HepG2 (cell line): ENCODE results near the gene TP73. TPM values are rescaled to one million over a fixed set of nuclear protein-coding genes. Genes with fewer than 3 reads are reported as not detected.
A peak's percentile ranks its signal among the peaks of the same experiment; 100 is the strongest.

Experiments
- DNMT3B ChIP-seq: conservative IDR thresholded peaks from 2 replicates; pipeline ENCODE4 v1.6.1; 2016; ENCODE audit warnings: missing biosample characterization, control low read depth
- GABPA ChIP-seq, 2 experiments: IDR thresholded peaks; 2 replicates each; pipeline ENCODE4 v1.6.1; 2011 to 2016; ENCODE audit warnings: low read depth in 2 of 2, low read length in 1 of 2, missing biosample characterization in 1 of 2, missing genetic modification characterization in 1 of 2
- HIVEP1 ChIP-seq: sonication (generic); formaldehyde crosslinking; IDR thresholded peaks from 2 replicates; pipeline ENCODE4 v1.4.0; 2020; ENCODE audit warnings: mild to moderate bottlenecking, missing genetic modification reagents
- HMGXB4 ChIP-seq, 2 experiments: sonication (generic) in 1 of 2; formaldehyde crosslinking in 1 of 2; IDR thresholded peaks; 2 replicates each; pipeline versions ENCODE4 v1.4.0 to v1.6.1; 2018 to 2020; ENCODE audit warnings: missing genetic modification reagents in 2 of 2, borderline replicate concordance in 1 of 2, low read depth in 1 of 2, mild to moderate bottlenecking in 1 of 2, missing biosample characterization in 1 of 2
- HNF4A ChIP-seq: sonication (generic); formaldehyde crosslinking; IDR thresholded peaks from 2 replicates; pipeline ENCODE4 v1.4.0; 2020; ENCODE audit warnings: missing genetic modification reagents
- HNRNPLL ChIP-seq: fragments of 200-400 bp; formaldehyde crosslinking; IDR thresholded peaks from 2 replicates; pipeline ENCODE4 v1.6.1; 2017; ENCODE audit warnings: mild to moderate bottlenecking, low read depth, low read length; ENCODE audit not compliant: poor library complexity, severe bottlenecking
- KLF11 ChIP-seq: IDR thresholded peaks from 2 replicates; pipeline ENCODE4 v1.6.1; 2016; ENCODE audit warnings: missing compliant biosample characterization
- KLF6 ChIP-seq: IDR thresholded peaks from 2 replicates; pipeline ENCODE4 v1.8.0; 2016; ENCODE audit warnings: missing biosample characterization, missing genetic modification reagents
- NONO ChIP-seq, 2 experiments: fragments of 450-650 bp in 1 of 2; sonication (generic) in 1 of 2; formaldehyde crosslinking in 1 of 2; IDR thresholded peaks in 1 of 2; conservative IDR thresholded peaks in 1 of 2; 2 replicates each; pipeline versions ENCODE4 v1.6.1 to v1.8.0; 2017 to 2022; ENCODE audit warnings: mild to moderate bottlenecking in 1 of 2, missing genetic modification reagents in 1 of 2, moderate library complexity in 1 of 2
- PATZ1 ChIP-seq: sonication (generic); formaldehyde crosslinking; IDR thresholded peaks from 2 replicates; pipeline ENCODE4 v1.4.0; 2020; ENCODE audit warnings: missing genetic modification reagents
- PHF21A ChIP-seq: sonication (generic); formaldehyde crosslinking; IDR thresholded peaks from 2 replicates; pipeline ENCODE4 v1.5.0; 2020; ENCODE audit warnings: mild to moderate bottlenecking, missing genetic modification reagents
- POLR2A ChIP-seq, 2 experiments: IDR thresholded peaks; 2 replicates each; pipeline ENCODE4 v1.6.1; 2011; ENCODE audit warnings: low read depth in 2 of 2, low read length in 2 of 2, mild to moderate bottlenecking in 1 of 2, moderate library complexity in 1 of 2; ENCODE audit not compliant: insufficient read depth in 1 of 2
- POLR2G ChIP-seq: fragments of 200-400 bp; formaldehyde crosslinking; IDR thresholded peaks from 2 replicates; pipeline ENCODE4 v1.6.1; 2018; ENCODE audit warnings: mild to moderate bottlenecking, low read depth, low read length, moderate library complexity
- SMAD3 ChIP-seq: sonication (generic); formaldehyde crosslinking; IDR thresholded peaks from 2 replicates; pipeline ENCODE4 v1.4.0; 2020; ENCODE audit warnings: missing genetic modification reagents
- SNAI1 ChIP-seq: sonication (generic); formaldehyde crosslinking; IDR thresholded peaks from 2 replicates; pipeline ENCODE4 v1.5.0; 2020; ENCODE audit warnings: mild to moderate bottlenecking, missing genetic modification reagents, borderline replicate concordance
- TCF7L2 ChIP-seq: IDR thresholded peaks from 2 replicates; pipeline ENCODE4 v1.6.1; 2011; ENCODE audit warnings: mild to moderate bottlenecking, low read depth, low read length, moderate library complexity
- YEATS4 ChIP-seq: sonication (generic); formaldehyde crosslinking; IDR thresholded peaks from 2 replicates; pipeline ENCODE4 v1.4.0; 2020; ENCODE audit warnings: missing genetic modification reagents, borderline replicate concordance
- ZBTB21 ChIP-seq: sonication (generic); formaldehyde crosslinking; IDR thresholded peaks from 2 replicates; pipeline ENCODE4 v1.4.0; 2020; ENCODE audit warnings: missing genetic modification reagents
- ZNF276 ChIP-seq: sonication (generic); formaldehyde crosslinking; IDR thresholded peaks from 2 replicates; pipeline ENCODE4 v1.4.0; 2020; ENCODE audit warnings: mild to moderate bottlenecking, low read depth, missing genetic modification reagents
- ZNF317 ChIP-seq: sonication (generic); formaldehyde crosslinking; IDR thresholded peaks from 2 replicates; pipeline ENCODE4 v1.5.0; 2020; ENCODE audit warnings: mild to moderate bottlenecking, missing genetic modification reagents
- ZNF883 ChIP-seq: sonication (generic); formaldehyde crosslinking; IDR thresholded peaks from 2 replicates; pipeline ENCODE4 v1.5.1; 2020; ENCODE audit warnings: mild to moderate bottlenecking, missing genetic modification reagents; ENCODE audit errors: not compliant biosample characterization
- polyA plus RNA-seq, 8 experiments: library from polyadenylated mRNA; depleted of rRNA in 3 of 8; stranded (reverse) in 7 of 8; unstranded in 1 of 8; fragments of >200 nt; fragmentation: Illumina TruSeq in 4 of 8; extraction: Trizol in 4 of 8; gene quantifications; 2 replicates each; pipeline versions ENCODE4 v1.2.1 to v1.2.3, GENCODE V29; 2011 to 2016; ENCODE audit warnings: low read depth in 4 of 8, missing spikeins in 1 of 8, mixed read lengths in 1 of 8; ENCODE audit not compliant: insufficient read depth in 1 of 8
- total RNA-seq, 5 experiments: library from RNA; depleted of rRNA; stranded (reverse); fragments of >200 nt; fragmentation: Illumina TruSeq; extraction: Trizol; gene quantifications; 2 replicates each; pipeline ENCODE4 v1.2.3, GENCODE V29; 2016; ENCODE audit warnings: low read depth in 1 of 5

Gene TP73
- total and polyA plus RNA-seq, 2 of the 13 experiments (the other 11 are each of a cell fraction or from before 2014, with no cell fraction given) = 0.49 to 1.1 TPM

DNA sequence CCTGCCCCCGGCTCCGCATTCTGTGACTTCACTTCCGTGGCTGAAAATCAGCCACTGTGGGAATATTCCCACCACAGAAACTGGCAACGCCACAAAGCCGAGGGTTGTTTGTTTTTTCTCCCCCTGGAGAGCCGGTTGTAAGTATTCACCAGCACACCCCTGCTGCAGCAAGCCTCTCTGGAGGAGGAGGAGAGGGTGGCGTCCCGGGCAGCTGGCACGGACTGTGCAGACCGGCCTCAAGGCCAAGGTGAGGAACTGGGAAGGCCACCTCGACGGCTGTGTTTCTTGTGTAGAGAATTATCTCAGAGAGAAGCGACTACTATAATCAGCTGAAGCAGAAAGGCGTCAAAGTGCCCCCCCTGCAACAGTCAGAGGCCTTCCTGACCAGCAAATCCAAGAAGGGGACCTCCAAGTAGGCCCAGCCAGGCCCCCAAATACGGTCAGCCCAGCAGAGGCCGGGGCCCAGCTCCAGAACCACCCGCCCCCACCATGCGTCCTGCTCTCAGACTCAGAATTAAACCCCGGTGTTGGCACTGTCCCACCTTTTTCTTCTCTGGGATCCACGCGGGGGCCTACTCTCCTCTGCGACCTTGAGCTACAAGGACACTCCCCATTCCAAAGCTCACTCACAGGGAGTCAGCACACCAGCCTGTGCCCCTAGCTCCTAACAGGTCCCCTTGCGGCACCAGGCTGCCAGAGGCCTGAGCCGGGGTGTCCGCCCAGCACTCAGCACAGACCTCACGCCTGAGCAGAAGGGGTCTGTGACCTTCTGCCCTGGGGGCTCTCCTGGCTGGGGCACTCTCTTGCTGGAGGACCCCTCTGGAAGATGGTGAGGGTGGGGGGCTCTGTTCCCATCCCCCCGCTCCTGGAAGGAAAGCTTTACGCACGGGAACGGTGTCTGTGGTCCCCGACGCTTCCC lies 119.1 kb downstream of the TP73 start (continued):
- TF ChIP-seq GABPA (IDR thresholded peaks at IDR 0.05; ENCODE audit: low read depth, low read length) (no peak), GABPA (CRISPR knock-in tag; IDR thresholded peaks at IDR 0.05; ENCODE audit: low read depth) (0 out of 2 replicates have a peak, but pooled peaks have one; percentile 2), PHF21A (CRISPR knock-in tag) (peak; percentile 39; the same call in 1 of the 2 replicates), HIVEP1 (CRISPR knock-in tag) (peak; percentile 86), ZNF276 (CRISPR knock-in tag) (0 out of 2 replicates have a peak, but pooled peaks have one; percentile 22), KLF6 (0 out of 2 replicates have a peak, but pooled peaks have one; percentile 21), POLR2G (peak; percentile 76), ZNF883 (CRISPR knock-in tag) (peak; percentile 42), HMGXB4 (CRISPR knock-in tag; IDR thresholded peaks at IDR 0.05; ENCODE audit: borderline replicate concordance in 1 of 2, low read depth in 1 of 2) (peak in 1 of 2 experiments; percentile 19; a peak in 1 of 4 replicates), TCF7L2 (no peak), POLR2A (IDR thresholded peaks at IDR 0.05; ENCODE audit: insufficient read depth in 1 of 2, low read depth in 2 of 2, low read length in 2 of 2) (peak in 1 of 2 experiments; percentile 81; a peak in 2 of 4 replicates), PATZ1 (CRISPR knock-in tag) (peak; percentile 93), HNF4A (peak; percentile 87), ZNF317 (CRISPR knock-in tag) (no peak; the same call in 1 of the 2 replicates), YEATS4 (CRISPR knock-in tag) (peak; percentile 82), ZBTB21 (no peak), DNMT3B (peak; percentile 60; the same call in 1 of the 2 replicates), HNRNPLL (peak; percentile 27), NONO (IDR thresholded peaks at IDR 0.05) (no peak), NONO (CRISPR knock-in tag; conservative IDR thresholded peaks at IDR 0.05) (0 out of 2 replicates have a peak, but pooled peaks have one; percentile 46), SNAI1 (CRISPR knock-in tag) (0 out of 2 replicates have a peak, but pooled peaks have one; percentile 65), SMAD3 (CRISPR knock-in tag) (0 out of 2 replicates have a peak, but pooled peaks have one; percentile 16), KLF11 (CRISPR knock-in tag) (0 out of 2 replicates have a peak, but pooled peaks have one; percentile 24)
